NT2/D1 (cell line): ENCODE data around the gene CD40.

Source experiments
- SUZ12 ChIP-seq: IDR thresholded peaks from 2 replicates; pipeline ENCODE4 v1.6.1; 2011; ENCODE audit not compliant: insufficient read length, insufficient read depth; ENCODE audit errors: extremely low read depth
- YY1 ChIP-seq: IDR thresholded peaks from 2 replicates; pipeline ENCODE4 v1.6.1; 2011; ENCODE audit not compliant: insufficient read length, insufficient read depth
- ZNF274 ChIP-seq: IDR thresholded peaks from 2 replicates; pipeline ENCODE4 v1.6.1; 2011; ENCODE audit warnings: mild to moderate bottlenecking, low read depth, low read length

- TF ChIP-seq YY1 (no peak), ZNF274 (no peak), SUZ12 (no peak)
Measured at GRCh38 chr20:46157625-46158024, 39.5 kb downstream of the CD40 start.
